OCI-LY3 (cell line): ENCODE results near the gene COQ9.

Experiments used
- H2AFZ ChIP-seq: fragments of 200-600, 300-600 bp; shearing (Covaris generic); 2 replicates; pipeline ENCODE4 v1.6.0; 2014; ENCODE audit warnings: antibody characterized with exemption, low read depth, low read length
- H3K27ac ChIP-seq: fragments of 200-600, 300-600 bp; sonication (generic); 2 replicates; pipeline ENCODE4 v1.5.1; 2014; ENCODE audit warnings: mild to moderate bottlenecking, low read length, moderate library complexity, mixed read lengths
- H3K27me3 ChIP-seq: fragments of 200-600, 300-600 bp; sonication (generic); 2 replicates; pipeline ENCODE4 v1.6.1; 2014; ENCODE audit warnings: low read depth, low read length, mixed read lengths
- H3K36me3 ChIP-seq: fragments of 200-600, 300-600 bp; sonication (generic); replicated peaks from 2 replicates; pipeline ENCODE3; 2014; ENCODE audit warnings: low read depth, low read length, mixed read lengths
- H3K4me1 ChIP-seq: fragments of 300-600, 200-600 bp; sonication (generic); 2 replicates; pipeline ENCODE4 v1.6.1; 2014; ENCODE audit warnings: low read length, mixed read lengths
- H3K4me2 ChIP-seq: fragments of 200-600, 300-600 bp; sonication (generic); 2 replicates; pipeline ENCODE4 v1.6.1; 2014; ENCODE audit warnings: low read length, mixed read lengths
- H3K4me3 ChIP-seq: fragments of 300-600, 200-600 bp; sonication (generic); 2 replicates; pipeline ENCODE4 v1.5.1; 2014; ENCODE audit warnings: antibody characterized with exemption, mild to moderate bottlenecking, low read length, moderate library complexity
- H3K79me2 ChIP-seq: fragments of 300-600, 200-600 bp; shearing (Covaris generic); 2 replicates; pipeline ENCODE4 v1.6.1; 2014; ENCODE audit warnings: mild to moderate bottlenecking, low read length, mixed read lengths
- H3K9ac ChIP-seq: fragments of 300-600, 200-600 bp; shearing (Covaris generic); 2 replicates; pipeline ENCODE4 v1.6.0; 2014; ENCODE audit warnings: mild to moderate bottlenecking, low read length, moderate library complexity
- H3K9me3 ChIP-seq: fragments of 200-600, 300-600 bp; shearing (Covaris generic); 2 replicates; pipeline ENCODE4 v1.6.1; 2014; ENCODE audit warnings: low read length, mixed read lengths; ENCODE audit not compliant: insufficient read depth
- H4K20me1 ChIP-seq: fragments of 200-600, 300-600 bp; sonication (generic); 2 replicates; pipeline ENCODE4 v1.6.1; 2016; ENCODE audit warnings: low read length, mixed read lengths; ENCODE audit not compliant: insufficient read depth
- CTCF ChIP-seq: fragments of 200-600, 300-600 bp; sonication (generic); IDR thresholded peaks from 2 replicates; pipeline ENCODE4 v1.5.1; 2014; ENCODE audit warnings: antibody characterized with exemption, low read length, low read depth
- EZH2phosphoT487 ChIP-seq: fragments of 200-600 bp; shearing (Covaris generic); IDR thresholded peaks from 2 replicates; pipeline ENCODE4 v1.6.1; 2018; ENCODE audit warnings: antibody characterized with exemption, mixed run types, low read depth

COQ9 gene

DNA sequence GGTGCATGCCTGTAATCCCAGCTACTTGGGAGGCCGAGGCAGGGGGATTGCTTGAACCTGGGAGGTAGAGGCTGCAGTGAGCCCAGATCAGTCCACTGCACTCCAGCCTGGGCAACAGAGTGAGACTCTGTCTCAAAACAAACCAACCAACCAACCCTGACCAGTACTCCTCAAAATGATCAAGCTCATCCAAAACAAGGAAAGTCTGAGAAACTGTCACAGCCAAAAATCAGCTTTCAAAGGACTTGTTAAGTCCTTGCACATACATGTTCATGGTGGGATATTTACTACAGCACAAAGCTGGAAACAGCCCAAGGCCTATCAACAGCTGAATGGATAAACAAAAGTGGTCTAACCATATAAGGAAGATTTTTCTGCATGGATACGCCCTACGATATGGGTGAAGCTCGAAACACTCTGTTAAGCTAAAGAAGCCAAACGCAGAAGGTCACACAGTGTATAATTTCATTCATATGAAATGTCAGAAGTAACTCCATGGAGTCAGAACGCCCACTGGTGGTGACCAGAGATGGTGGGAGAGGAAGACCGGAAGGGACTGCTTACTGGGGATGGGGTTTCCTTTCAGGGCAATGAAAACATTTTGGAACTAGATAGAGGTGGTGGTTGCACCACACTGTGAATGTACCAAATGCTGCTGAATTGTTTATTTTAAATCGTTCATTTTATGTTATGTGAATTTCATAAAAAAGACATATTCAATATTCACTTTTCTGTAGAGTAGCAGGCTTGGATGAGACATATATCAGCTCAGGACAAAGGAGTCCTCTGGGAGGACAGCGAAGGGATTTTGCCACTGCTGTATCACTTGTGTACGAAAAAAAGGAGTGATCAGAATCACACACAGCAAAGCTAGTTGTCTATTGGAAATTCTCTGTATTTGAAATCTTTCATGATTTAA, 25.0 kb upstream of the COQ9 start:
- Histone ChIP-seq H2AFZ (peak overlapping the region; percentile 76), H3K27ac (no peak overlapping the region), H3K27me3 (no peaks in the 10 kb centered on the region), H3K9ac (peak overlapping the region; percentile 27; the same call in 1 of the 2 replicates), H3K4me3 (peak overlapping the region; percentile 33; the same call in 1 of the 2 replicates), H3K9me3 (no peaks in the 10 kb centered on the region), H3K4me1 (peaks cover 29% of the 10 kb centered on the region), H3K4me2 (peak overlapping the region; percentile 59), H4K20me1 (no peaks in the 10 kb centered on the region), H3K36me3 (no peaks in the 10 kb centered on the region), H3K79me2 (no peaks in the 10 kb centered on the region)
- TF ChIP-seq CTCF (peak; percentile 86), EZH2phosphoT487 (no peak)

DNA sequence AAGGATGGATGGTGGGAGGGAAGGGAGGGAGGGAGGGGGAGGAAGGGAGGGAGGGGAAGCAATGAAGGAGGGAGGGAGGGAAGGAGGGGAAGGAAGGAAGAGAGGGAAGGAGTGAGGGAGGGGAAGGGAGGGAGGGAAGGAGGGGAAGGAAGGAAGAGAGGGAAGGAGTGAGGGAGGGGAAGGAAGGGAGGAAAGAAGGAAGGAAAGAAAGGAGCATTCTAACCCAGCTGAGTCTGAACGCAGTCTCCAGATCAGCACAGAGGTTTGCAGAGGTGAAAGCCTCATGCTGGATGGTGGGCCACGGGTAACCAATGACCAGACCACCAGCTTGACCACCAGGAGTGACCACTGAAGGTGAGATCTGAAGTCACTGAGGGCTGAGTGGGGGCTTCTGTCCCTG, 24.1 kb upstream of the COQ9 start:
- H2AFZ ChIP-seq: no peak overlapping the region
- H3K4me2 ChIP-seq: no peak overlapping the region
- peaks cover 23% of the 10 kb centered on the region for H3K4me1 ChIP-seq
- H3K27me3 ChIP-seq: no peaks in the 10 kb centered on the region
- no peak overlapping the region for H3K9ac ChIP-seq
- no peaks in the 10 kb centered on the region for H3K79me2 ChIP-seq
- no peak overlapping the region for H3K27ac ChIP-seq
- H4K20me1 ChIP-seq: no peaks in the 10 kb centered on the region
- H3K36me3 ChIP-seq: peaks cover 4% of the 10 kb centered on the region
- no peak overlapping the region for H3K4me3 ChIP-seq
- H3K9me3 ChIP-seq: no peaks in the 10 kb centered on the region
- TF ChIP-seq EZH2phosphoT487: no peak
- no peak for TF ChIP-seq CTCF

- H4K20me1 ChIP-seq: no peaks in the 10 kb centered on the region
- H3K4me1 ChIP-seq: peaks cover 10% of the 10 kb centered on the region
- H3K27me3 ChIP-seq: no peaks in the 10 kb centered on the region
- TF ChIP-seq CTCF (no peak), EZH2phosphoT487 (no peak)
- no peak overlapping the region for H3K27ac ChIP-seq
- H2AFZ ChIP-seq: no peak overlapping the region
- H3K4me3 ChIP-seq: no peak overlapping the region
- no peaks in the 10 kb centered on the region for H3K79me2 ChIP-seq
- peaks cover 4% of the 10 kb centered on the region for H3K36me3 ChIP-seq
- H3K9ac ChIP-seq: no peak overlapping the region
- H3K4me2 ChIP-seq: no peak overlapping the region
- H3K9me3 ChIP-seq: no peaks in the 10 kb centered on the region
Measured at GRCh38 chr16:57424583-57424982, 22.7 kb upstream of the COQ9 start.

DNA sequence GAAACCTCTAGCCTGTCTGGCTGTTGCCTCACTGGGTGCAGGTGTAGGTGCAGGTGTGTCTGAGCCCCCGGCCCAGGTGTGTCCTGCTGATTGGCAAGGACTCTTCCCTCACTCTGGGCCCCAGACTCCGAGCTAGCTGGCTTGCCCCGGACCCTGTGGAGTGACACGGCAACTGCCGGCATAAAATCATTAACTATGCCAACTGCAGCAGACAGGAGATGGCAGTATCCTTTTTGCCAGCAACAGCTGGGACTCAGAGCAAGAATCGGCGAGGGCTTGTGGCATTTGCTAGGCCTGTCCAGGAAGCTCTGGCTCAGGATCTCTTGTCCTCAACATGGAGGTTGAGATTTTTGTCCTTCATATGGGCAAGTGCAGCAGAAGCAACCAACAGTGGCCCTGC, 20.9 kb upstream of the COQ9 start:
- Histone ChIP-seq H3K4me3 (no peak overlapping the region), H4K20me1 (no peaks in the 10 kb centered on the region), H3K36me3 (peaks cover 19% of the 10 kb centered on the region), H3K9me3 (no peaks in the 10 kb centered on the region), H2AFZ (no peak overlapping the region), H3K27ac (no peak overlapping the region), H3K27me3 (no peaks in the 10 kb centered on the region), H3K9ac (no peak overlapping the region), H3K4me1 (peaks cover 9% of the 10 kb centered on the region), H3K4me2 (no peak overlapping the region), H3K79me2 (no peaks in the 10 kb centered on the region)
- TF ChIP-seq EZH2phosphoT487 (no peak), CTCF (no peak)
